ENCODE measurements around the gene CHID1.

CHID1 gene

DNA sequence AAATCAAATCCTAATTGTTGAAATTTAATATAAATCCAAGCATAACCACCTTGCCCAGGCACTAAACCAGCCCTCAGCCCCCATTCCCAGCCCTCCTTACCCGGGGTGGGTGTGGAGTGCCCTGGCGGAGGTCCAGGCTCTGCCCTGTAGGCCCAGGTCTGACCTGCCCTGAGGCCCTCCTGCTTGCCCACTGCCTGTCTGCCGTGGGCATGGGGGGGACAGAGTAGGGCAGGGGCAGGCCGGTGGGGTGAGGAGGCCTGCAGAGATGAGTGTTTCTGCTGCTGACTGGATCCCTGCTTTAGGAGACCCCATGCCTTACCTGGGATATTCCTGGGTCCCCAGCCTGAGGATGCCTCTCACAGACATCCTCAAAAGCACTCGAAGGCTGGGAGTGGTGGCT is 3.6 kb upstream of the CHID1 start:
- CTCF ChIA-PET, result interaction anchor here (3.1 to 4.7 kb wide), 2 partner anchors 11 kb away, joined by 12 to 35 read pairs; partner anchors contain the start of gene AP2A2
- TF ChIP-seq, protein P1, sequence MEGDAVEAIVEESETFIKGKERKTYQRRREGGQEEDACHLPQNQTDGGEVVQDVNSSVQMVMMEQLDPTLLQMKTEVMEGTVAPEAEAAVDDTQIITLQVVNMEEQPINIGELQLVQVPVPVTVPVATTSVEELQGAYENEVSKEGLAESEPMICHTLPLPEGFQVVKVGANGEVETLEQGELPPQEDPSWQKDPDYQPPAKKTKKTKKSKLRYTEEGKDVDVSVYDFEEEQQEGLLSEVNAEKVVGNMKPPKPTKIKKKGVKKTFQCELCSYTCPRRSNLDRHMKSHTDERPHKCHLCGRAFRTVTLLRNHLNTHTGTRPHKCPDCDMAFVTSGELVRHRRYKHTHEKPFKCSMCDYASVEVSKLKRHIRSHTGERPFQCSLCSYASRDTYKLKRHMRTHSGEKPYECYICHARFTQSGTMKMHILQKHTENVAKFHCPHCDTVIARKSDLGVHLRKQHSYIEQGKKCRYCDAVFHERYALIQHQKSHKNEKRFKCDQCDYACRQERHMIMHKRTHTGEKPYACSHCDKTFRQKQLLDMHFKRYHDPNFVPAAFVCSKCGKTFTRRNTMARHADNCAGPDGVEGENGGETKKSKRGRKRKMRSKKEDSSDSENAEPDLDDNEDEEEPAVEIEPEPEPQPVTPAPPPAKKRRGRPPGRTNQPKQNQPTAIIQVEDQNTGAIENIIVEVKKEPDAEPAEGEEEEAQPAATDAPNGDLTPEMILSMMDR (IDR thresholded peaks at IDR 0.05; ENCODE audit: insufficient read depth, low read length, missing control alignments), result no peak
- DNase-seq (ENCODE audit: low read depth, low spot score), result no peak
- H3K4me3 ChIP-seq (ENCODE audit: low read depth, low read length), result no peak overlapping the region
- POLR2A ChIA-PET, result no interaction called here

GRCh38 chr11:913043-913442 is 2.4 kb upstream of the CHID1 start:
- POLR2A ChIA-PET, result no interaction called here
- no peak for DNase-seq (ENCODE audit: low read depth, low spot score)
- TF ChIP-seq, protein P1 (IDR thresholded peaks at IDR 0.05; ENCODE audit: insufficient read depth, low read length, missing control alignments), result no peak
- CTCF ChIA-PET, result interaction anchor here (3.3 to 4.7 kb wide), 2 partner anchors 8 to 12 kb away, joined by 15 to 35 read pairs; partner anchors contain the start of gene AP2A2
- H3K4me3 ChIP-seq (ENCODE audit: low read depth, low read length), result no peak overlapping the region

DNA sequence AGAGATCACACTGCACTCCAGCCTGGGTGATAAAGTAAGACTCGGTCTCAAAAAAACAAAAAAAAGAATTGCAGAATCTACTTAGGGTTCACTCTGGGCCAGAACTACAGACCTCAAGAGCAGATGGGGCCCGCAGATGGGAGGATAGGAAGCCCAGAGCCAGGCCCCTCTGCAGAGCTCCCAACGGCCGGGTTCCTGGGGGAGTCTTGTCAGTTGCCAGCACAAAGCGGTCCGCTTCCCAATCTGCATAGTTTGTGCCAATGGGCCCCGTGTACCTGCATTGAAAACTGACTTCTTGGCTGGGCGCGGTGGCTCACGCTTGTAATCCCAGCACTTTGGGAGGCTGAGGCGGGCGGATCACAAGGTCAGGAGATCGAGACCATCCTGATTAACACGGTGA is 1.7 kb upstream of the CHID1 start:
- ChIA-PET POLR2A (interaction anchor here (2.3 kb wide), 1 partner anchor 68 kb away, joined by 6 read pairs; no protein-coding TSS in a partner anchor), CTCF (interaction anchor here (3.3 to 4.7 kb wide), 2 partner anchors 9 to 13 kb away, joined by 15 to 35 read pairs; partner anchors contain the start of gene AP2A2)
- H3K4me3 ChIP-seq (ENCODE audit: low read depth, low read length), result no peak overlapping the region
- no peak for DNase-seq (ENCODE audit: low read depth, low spot score)
- TF ChIP-seq, protein P1 (IDR thresholded peaks at IDR 0.05; ENCODE audit: insufficient read depth, low read length, missing control alignments), result no peak

GRCh38 chr11:911890-912219 is 1.2 kb upstream of the CHID1 start:
- TF ChIP-seq, protein P1 (IDR thresholded peaks at IDR 0.05; ENCODE audit: insufficient read depth, low read length, missing control alignments), result no peak
- H3K4me3 ChIP-seq (ENCODE audit: low read depth, low read length), result no peak overlapping the region
- no peak for DNase-seq (ENCODE audit: low read depth, low spot score)
- ChIA-PET CTCF (interaction anchor here (1.1 to 4.7 kb wide), 3 partner anchors 9 to 118 kb away, joined by 3 to 35 read pairs (median 15); partner anchors contain the start of gene AP2A2), POLR2A (interaction anchor here (2.3 kb wide), 1 partner anchor 67 kb away, joined by 6 read pairs; no protein-coding TSS in a partner anchor)

GRCh38 chr11:911031-911889 is 650 bp upstream of the CHID1 start:
- ChIA-PET CTCF (interaction anchor here (1.1 to 4.7 kb wide), 3 partner anchors 10 to 119 kb away, joined by 3 to 35 read pairs (median 15); partner anchors contain the start of gene AP2A2), POLR2A (interaction anchor here (2.3 kb wide), 1 partner anchor 67 kb away, joined by 6 read pairs; no protein-coding TSS in a partner anchor)
- TF ChIP-seq, protein P1 (IDR thresholded peaks at IDR 0.05; ENCODE audit: insufficient read depth, low read length, missing control alignments), result no peak
- no peak for DNase-seq (ENCODE audit: low read depth, low spot score)
- H3K4me3 ChIP-seq (ENCODE audit: low read depth, low read length), result peak overlapping the region; percentile 85

GRCh38 chr11:910044-910588 is 494 bp downstream of the CHID1 start:
- peak overlapping the region; percentile 85 for H3K4me3 ChIP-seq (ENCODE audit: low read depth, low read length)
- no peak for DNase-seq (ENCODE audit: low read depth, low spot score)
- POLR2A ChIA-PET, result interaction anchor here (2.3 kb wide), 1 partner anchor 66 kb away, joined by 6 read pairs; no protein-coding TSS in a partner anchor
- CTCF ChIA-PET, result interaction anchor here (1.1 to 4.7 kb wide), 4 partner anchors 10 to 66 kb away, joined by 3 to 35 read pairs (median 10); partner anchors contain the start of gene AP2A2
- TF ChIP-seq, protein P1 (IDR thresholded peaks at IDR 0.05; ENCODE audit: insufficient read depth, low read length, missing control alignments), result no peak
